K562 (cell line): ENCODE results near the gene BMI1. TPM values are rescaled to one million over a fixed set of nuclear protein-coding genes. Genes with fewer than 3 reads are reported as not detected.

ENCODE experiments used
- C11orf30 ChIP-seq: fragments of 450-650 bp; IDR thresholded peaks from 2 replicates; pipeline ENCODE4 v1.6.1; 2016; ENCODE audit warnings: low read depth, mild to moderate bottlenecking
- CC2D1A ChIP-seq: fragments of 450-650 bp; IDR thresholded peaks from 2 replicates; pipeline ENCODE4 v1.6.1; 2017; ENCODE audit warnings: mild to moderate bottlenecking
- DNMT1 ChIP-seq: fragments of 450-650 bp; IDR thresholded peaks from 2 replicates; pipeline ENCODE4 v1.6.1; 2016; ENCODE audit warnings: antibody characterized with exemption, mild to moderate bottlenecking
- EWSR1 ChIP-seq: fragments of 450-650 bp; IDR thresholded peaks from 2 replicates; pipeline ENCODE4 v1.6.1; 2018; ENCODE audit warnings: borderline replicate concordance, mild to moderate bottlenecking, low read depth, moderate library complexity; ENCODE audit not compliant: partially characterized antibody
- GABPA ChIP-seq: fragments of 200-800 bp; sonication (Bioruptor generic); conservative IDR thresholded peaks from 2 replicates; pipeline ENCODE4 v1.6.1; 2016; ENCODE audit warnings: low read depth, missing genetic modification characterization, missing compliant biosample characterization
- HDAC2 ChIP-seq: fragments of 450-650 bp; IDR thresholded peaks from 2 replicates; pipeline ENCODE4 v1.6.1; 2016; ENCODE audit warnings: mild to moderate bottlenecking
- MTA1 ChIP-seq: fragments of 450-650 bp; IDR thresholded peaks from 2 replicates; pipeline ENCODE4 v1.6.1; 2017; ENCODE audit warnings: borderline replicate concordance
- NELFE ChIP-seq: IDR thresholded peaks from 2 replicates; pipeline ENCODE4 v1.6.1; 2011; ENCODE audit warnings: mild to moderate bottlenecking; ENCODE audit not compliant: insufficient read depth, insufficient read length
- SIRT6 ChIP-seq: IDR thresholded peaks from one replicate; pipeline ENCODE4 v1.6.1; 2012; ENCODE audit warnings: low read depth, mild to moderate bottlenecking, control low read depth, inconsistent platforms, low read length, moderate library complexity
- XRCC4 ChIP-seq: IDR thresholded peaks from one replicate; pipeline ENCODE4 v1.6.1; 2011; ENCODE audit not compliant: insufficient read depth, insufficient read length; ENCODE audit errors: extremely low read depth
- ZBTB8A ChIP-seq: fragments of 450-650 bp; IDR thresholded peaks from 2 replicates; pipeline ENCODE4 v1.6.1; 2018; ENCODE audit warnings: mild to moderate bottlenecking, moderate library complexity; ENCODE audit not compliant: partially characterized antibody
- ZNF197 ChIP-seq: fragments of 200-800 bp; sonication (Bioruptor generic); IDR thresholded peaks from 2 replicates; pipeline ENCODE4 v1.6.1; 2016; ENCODE audit warnings: low read depth, missing genetic modification characterization, missing compliant biosample characterization
- ZNF24 ChIP-seq: fragments of 450-650 bp; IDR thresholded peaks from 2 replicates; pipeline ENCODE4 v1.6.1; 2016
- ZNF584 ChIP-seq: fragments of 200-800 bp; sonication (Bioruptor generic); IDR thresholded peaks from 2 replicates; pipeline ENCODE4 v1.6.1; 2016; ENCODE audit warnings: low read depth, mild to moderate bottlenecking, missing genetic modification characterization, missing compliant biosample characterization
- ZNF75A ChIP-seq: fragments of 450-650 bp; formaldehyde crosslinking; IDR thresholded peaks from 2 replicates; pipeline ENCODE4 v1.4.0; 2020; ENCODE audit warnings: mild to moderate bottlenecking
- ZNF764 ChIP-seq: fragments of 250-450 bp; sonication (Bioruptor Pico); IDR thresholded peaks from 2 replicates; pipeline ENCODE4 v1.4.0; 2020; ENCODE audit warnings: low read depth, mild to moderate bottlenecking, moderate library complexity
- polyA plus RNA-seq, 8 experiments: library from polyadenylated mRNA; depleted of rRNA in 4 of 8; stranded (reverse) in 5 of 8; unstranded in 3 of 8; fragments of >200 nt; fragmentation: Nextera tagmentation in 2 of 8; fragmentation: Illumina TruSeq in 1 of 8; extraction: Ambion mirVana in 2 of 8; extraction: Trizol in 1 of 8; gene quantifications; 2 replicates each; pipeline versions ENCODE4 v1.2.1 to v1.2.3, GENCODE V29; 2011 to 2014; ENCODE audit warnings: inconsistent platforms in 1 of 8, missing spikeins in 1 of 8
- total RNA-seq, 7 experiments: library from RNA; depleted of rRNA in 6 of 7; stranded (reverse); fragments of >200 nt in 6 of 7; fragmentation: Illumina TruSeq in 2 of 7; extraction: Trizol in 2 of 7; gene quantifications; 2 replicates each; pipeline versions ENCODE4 v1.2.1 to v1.2.3, GENCODE V29; 2011 to 2021; ENCODE audit warnings: low replicate concordance in 1 of 7
- TF ChIP-seq, protein P1 (sequence below): fragments of 450-650 bp; IDR thresholded peaks from 2 replicates; pipeline ENCODE4 v1.6.1; 2016
- TF ChIP-seq, protein P2 (sequence below), 2 experiments: fragments of 450-650 bp in 1 of 2; sonication (generic) in 1 of 2; formaldehyde crosslinking; conservative IDR thresholded peaks; 2 replicates each; pipeline versions ENCODE4 v1.4.0 to v1.8.1; 2020 to 2022; ENCODE audit warnings: mild to moderate bottlenecking in 1 of 2, missing genetic modification reagents in 1 of 2
- TF ChIP-seq, protein P3 (sequence below): fragments of 450-650 bp; formaldehyde crosslinking; IDR thresholded peaks from 2 replicates; pipeline ENCODE4 v1.4.0; 2020; ENCODE audit warnings: mild to moderate bottlenecking, moderate library complexity
- TF ChIP-seq, protein P4 (sequence below): fragments of 250-450 bp; sonication (Bioruptor Pico); IDR thresholded peaks from 2 replicates; pipeline ENCODE4 v1.5.0; 2021
- TF ChIP-seq, protein P5 (sequence below), 2 experiments: fragments of 150-350 bp in 1 of 2; IDR thresholded peaks; 2 replicates each; pipeline ENCODE4 v1.6.1; 2012 to 2016; ENCODE audit warnings: low read depth in 2 of 2, low read length in 2 of 2, mild to moderate bottlenecking in 1 of 2, moderate library complexity in 1 of 2

BMI1 gene
- total and polyA plus RNA-seq, 9 of the 15 experiments (the other 6 are each of a cell fraction or from before 2014, with no cell fraction given) = 21.4 to 103 (median 70.8) TPM

DNA sequence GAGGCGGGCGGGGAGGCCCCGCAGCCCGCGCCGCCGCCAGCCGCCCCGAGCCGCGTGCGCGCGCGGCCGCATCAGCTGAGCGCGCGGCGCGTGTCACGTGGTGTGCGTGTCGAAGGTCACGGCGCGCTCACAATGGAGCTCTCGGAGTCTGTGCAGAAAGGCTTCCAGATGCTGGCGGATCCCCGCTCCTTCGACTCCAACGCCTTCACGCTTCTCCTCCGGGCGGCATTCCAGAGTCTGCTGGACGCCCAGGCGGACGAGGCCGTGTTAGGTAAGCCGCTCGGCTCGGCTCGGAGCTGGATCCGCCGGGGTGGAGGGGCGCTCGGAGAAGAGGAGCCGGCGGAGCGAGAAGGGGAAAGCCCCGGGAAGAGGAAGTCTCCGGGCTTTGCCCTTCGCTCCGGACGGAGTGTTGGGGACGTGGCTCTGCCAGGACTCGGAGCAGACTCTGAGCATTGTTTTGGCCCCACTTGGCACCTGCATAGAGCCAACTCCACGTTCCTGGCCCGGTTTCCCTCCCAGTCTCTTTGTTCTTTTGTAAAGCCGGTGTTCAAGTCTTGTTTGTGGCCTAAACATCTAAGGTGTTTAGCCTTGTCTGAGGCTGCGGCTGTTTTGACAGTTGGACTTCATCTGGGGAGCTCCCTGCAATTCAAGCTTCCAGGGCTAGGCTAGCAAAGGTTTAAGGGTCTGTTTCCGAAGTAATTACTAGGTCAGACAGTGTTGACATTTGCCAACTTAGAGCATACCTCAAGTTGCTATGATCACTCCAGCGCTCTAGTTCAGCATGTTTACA, 4.4 kb upstream of the BMI1 start, which contains the start of gene COMMD3 (continued):
- TF ChIP-seq, protein P1, sequence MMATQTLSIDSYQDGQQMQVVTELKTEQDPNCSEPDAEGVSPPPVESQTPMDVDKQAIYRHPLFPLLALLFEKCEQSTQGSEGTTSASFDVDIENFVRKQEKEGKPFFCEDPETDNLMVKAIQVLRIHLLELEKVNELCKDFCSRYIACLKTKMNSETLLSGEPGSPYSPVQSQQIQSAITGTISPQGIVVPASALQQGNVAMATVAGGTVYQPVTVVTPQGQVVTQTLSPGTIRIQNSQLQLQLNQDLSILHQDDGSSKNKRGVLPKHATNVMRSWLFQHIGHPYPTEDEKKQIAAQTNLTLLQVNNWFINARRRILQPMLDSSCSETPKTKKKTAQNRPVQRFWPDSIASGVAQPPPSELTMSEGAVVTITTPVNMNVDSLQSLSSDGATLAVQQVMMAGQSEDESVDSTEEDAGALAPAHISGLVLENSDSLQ = no peak
- TF ChIP-seq ZNF584 (CRISPR knock-in tag) (no peak), ZBTB8A (no peak), HDAC2 (peak; percentile 71; the same call in 1 of the 2 replicates), MTA1 (no peak; the same call in 1 of the 2 replicates), NELFE (no peak), XRCC4 (no peak), DNMT1 (no peak), EWSR1 (no peak), GABPA (peak; percentile 89), CC2D1A (peak; percentile 69; the same call in 1 of the 2 replicates), C11orf30 (peak; percentile 72; the same call in 1 of the 2 replicates), ZNF197 (CRISPR knock-in tag) (peak; percentile 94; the same call in 1 of the 2 replicates), ZNF75A (CRISPR knock-in tag) (no peak), ZNF24 (no peak), ZNF764 (CRISPR knock-in tag) (no peak), SIRT6 (no peak)
- TF ChIP-seq, protein P2, sequence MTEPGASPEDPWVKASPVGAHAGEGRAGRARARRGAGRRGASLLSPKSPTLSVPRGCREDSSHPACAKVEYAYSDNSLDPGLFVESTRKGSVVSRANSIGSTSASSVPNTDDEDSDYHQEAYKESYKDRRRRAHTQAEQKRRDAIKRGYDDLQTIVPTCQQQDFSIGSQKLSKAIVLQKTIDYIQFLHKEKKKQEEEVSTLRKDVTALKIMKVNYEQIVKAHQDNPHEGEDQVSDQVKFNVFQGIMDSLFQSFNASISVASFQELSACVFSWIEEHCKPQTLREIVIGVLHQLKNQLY (CRISPR knock-in tag; conservative IDR thresholded peaks at IDR 0.05) = no peak
- TF ChIP-seq, protein P3, sequence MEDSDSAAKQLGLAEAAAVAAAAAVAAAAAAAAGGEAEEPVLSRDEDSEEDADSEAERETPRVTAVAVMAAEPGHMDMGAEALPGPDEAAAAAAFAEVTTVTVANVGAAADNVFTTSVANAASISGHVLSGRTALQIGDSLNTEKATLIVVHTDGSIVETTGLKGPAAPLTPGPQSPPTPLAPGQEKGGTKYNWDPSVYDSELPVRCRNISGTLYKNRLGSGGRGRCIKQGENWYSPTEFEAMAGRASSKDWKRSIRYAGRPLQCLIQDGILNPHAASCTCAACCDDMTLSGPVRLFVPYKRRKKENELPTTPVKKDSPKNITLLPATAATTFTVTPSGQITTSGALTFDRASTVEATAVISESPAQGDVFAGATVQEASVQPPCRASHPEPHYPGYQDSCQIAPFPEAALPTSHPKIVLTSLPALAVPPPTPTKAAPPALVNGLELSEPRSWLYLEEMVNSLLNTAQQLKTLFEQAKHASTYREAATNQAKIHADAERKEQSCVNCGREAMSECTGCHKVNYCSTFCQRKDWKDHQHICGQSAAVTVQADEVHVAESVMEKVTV (CRISPR knock-in tag) = no peak
- TF ChIP-seq, protein P4, sequence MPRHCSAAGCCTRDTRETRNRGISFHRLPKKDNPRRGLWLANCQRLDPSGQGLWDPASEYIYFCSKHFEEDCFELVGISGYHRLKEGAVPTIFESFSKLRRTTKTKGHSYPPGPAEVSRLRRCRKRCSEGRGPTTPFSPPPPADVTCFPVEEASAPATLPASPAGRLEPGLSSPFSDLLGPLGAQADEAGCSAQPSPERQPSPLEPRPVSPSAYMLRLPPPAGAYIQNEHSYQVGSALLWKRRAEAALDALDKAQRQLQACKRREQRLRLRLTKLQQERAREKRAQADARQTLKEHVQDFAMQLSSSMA = no peak
- TF ChIP-seq, protein P5, sequence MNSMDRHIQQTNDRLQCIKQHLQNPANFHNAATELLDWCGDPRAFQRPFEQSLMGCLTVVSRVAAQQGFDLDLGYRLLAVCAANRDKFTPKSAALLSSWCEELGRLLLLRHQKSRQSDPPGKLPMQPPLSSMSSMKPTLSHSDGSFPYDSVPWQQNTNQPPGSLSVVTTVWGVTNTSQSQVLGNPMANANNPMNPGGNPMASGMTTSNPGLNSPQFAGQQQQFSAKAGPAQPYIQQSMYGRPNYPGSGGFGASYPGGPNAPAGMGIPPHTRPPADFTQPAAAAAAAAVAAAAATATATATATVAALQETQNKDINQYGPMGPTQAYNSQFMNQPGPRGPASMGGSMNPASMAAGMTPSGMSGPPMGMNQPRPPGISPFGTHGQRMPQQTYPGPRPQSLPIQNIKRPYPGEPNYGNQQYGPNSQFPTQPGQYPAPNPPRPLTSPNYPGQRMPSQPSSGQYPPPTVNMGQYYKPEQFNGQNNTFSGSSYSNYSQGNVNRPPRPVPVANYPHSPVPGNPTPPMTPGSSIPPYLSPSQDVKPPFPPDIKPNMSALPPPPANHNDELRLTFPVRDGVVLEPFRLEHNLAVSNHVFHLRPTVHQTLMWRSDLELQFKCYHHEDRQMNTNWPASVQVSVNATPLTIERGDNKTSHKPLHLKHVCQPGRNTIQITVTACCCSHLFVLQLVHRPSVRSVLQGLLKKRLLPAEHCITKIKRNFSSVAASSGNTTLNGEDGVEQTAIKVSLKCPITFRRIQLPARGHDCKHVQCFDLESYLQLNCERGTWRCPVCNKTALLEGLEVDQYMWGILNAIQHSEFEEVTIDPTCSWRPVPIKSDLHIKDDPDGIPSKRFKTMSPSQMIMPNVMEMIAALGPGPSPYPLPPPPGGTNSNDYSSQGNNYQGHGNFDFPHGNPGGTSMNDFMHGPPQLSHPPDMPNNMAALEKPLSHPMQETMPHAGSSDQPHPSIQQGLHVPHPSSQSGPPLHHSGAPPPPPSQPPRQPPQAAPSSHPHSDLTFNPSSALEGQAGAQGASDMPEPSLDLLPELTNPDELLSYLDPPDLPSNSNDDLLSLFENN (IDR thresholded peaks at IDR 0.05; ENCODE audit: low read depth in 2 of 2, low read length in 2 of 2) = no peak
